ENCODE data around the gene SPEG. TPM values are rescaled to one million over a fixed set of nuclear protein-coding genes. Genes with fewer than 3 reads are reported as not detected.
A peak's percentile ranks its signal among the peaks of the same experiment; 100 is the strongest.

SPEG gene
- total and polyA plus RNA-seq, 2 of the 13 experiments (the other 11 are each of a cell fraction or from before 2014, with no cell fraction given), result 0.18 to 0.24 TPM

DNA sequence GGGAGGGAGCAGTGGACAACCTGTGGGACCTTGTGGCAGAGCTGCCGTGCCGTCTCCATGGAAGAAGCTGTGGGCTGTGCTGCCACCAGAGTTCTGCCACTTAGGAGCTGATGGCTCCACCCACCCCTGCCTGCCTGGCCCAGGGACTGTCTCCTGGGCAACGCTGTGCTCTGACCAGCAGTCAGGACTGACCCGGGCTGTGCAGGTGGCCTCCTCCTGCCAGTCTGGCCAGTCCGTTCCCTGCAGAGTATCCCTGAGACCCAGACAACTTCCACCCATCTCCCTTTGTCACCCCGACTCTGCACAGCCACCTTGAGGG, 92.4 kb downstream of the SPEG start:
- ATAC-seq, result peak; percentile 12
- H3K4me2 ChIP-seq (ENCODE audit: low read depth, low read length), result no peak overlapping the region
- no peak for FAIRE-seq

More for the DNA sequence above, 92.4 kb downstream of the SPEG start:
- peaks cover 29 to 93% of the 10 kb centered on the region in 2 experiments for H3K27me3 ChIP-seq (ENCODE audit: control insufficient read depth in 1 of 2, insufficient read depth in 2 of 2, low read length in 2 of 2)
- peaks cover 20% of the 10 kb centered on the region for H3K4me1 ChIP-seq (ENCODE audit: insufficient read depth, low read length)
- DNase-seq (ENCODE audit: low spot score), result no peak
- no peak overlapping the region for H3K9ac ChIP-seq (ENCODE audit: insufficient read depth, low read depth, low read length)
- no peak overlapping the region for H3K27ac ChIP-seq (ENCODE audit: extremely low read length, insufficient read depth, low read length)
- no peak overlapping the region for H3K4me3 ChIP-seq (replicated peaks in 1 of 3; ENCODE audit: insufficient read depth in 1 of 3, low read depth in 2 of 3, low read length in 3 of 3)
- TF ChIP-seq, protein P1, sequence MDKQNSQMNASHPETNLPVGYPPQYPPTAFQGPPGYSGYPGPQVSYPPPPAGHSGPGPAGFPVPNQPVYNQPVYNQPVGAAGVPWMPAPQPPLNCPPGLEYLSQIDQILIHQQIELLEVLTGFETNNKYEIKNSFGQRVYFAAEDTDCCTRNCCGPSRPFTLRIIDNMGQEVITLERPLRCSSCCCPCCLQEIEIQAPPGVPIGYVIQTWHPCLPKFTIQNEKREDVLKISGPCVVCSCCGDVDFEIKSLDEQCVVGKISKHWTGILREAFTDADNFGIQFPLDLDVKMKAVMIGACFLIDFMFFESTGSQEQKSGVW (CRISPR knock-in tag; IDR thresholded peaks at IDR 0.05; ENCODE audit: borderline replicate concordance), result no peak
- TF ChIP-seq HNF4A (CRISPR knock-in tag; IDR thresholded peaks at IDR 0.05), result 0 out of 2 replicates have a peak, but pooled peaks have one; percentile 7
- TF ChIP-seq HNRNPL (IDR thresholded peaks at IDR 0.05; ENCODE audit: low read depth, low read length), result 0 out of 2 replicates have a peak, but pooled peaks have one; percentile 52
- TF ChIP-seq, protein P2, sequence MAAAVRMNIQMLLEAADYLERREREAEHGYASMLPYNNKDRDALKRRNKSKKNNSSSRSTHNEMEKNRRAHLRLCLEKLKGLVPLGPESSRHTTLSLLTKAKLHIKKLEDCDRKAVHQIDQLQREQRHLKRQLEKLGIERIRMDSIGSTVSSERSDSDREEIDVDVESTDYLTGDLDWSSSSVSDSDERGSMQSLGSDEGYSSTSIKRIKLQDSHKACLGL (CRISPR knock-in tag; IDR thresholded peaks at IDR 0.05), result 0 out of 2 replicates have a peak, but pooled peaks have one; percentile 32
- TF ChIP-seq, protein P3, sequence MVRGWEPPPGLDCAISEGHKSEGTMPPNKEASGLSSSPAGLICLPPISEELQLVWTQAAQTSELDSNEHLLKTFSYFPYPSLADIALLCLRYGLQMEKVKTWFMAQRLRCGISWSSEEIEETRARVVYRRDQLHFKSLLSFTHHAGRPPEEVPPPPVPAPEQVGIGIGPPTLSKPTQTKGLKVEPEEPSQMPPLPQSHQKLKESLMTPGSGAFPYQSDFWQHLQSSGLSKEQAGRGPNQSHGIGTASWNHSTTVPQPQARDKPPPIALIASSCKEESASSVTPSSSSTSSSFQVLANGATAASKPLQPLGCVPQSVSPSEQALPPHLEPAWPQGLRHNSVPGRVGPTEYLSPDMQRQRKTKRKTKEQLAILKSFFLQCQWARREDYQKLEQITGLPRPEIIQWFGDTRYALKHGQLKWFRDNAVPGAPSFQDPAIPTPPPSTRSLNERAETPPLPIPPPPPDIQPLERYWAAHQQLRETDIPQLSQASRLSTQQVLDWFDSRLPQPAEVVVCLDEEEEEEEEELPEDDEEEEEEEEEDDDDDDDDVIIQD (CRISPR knock-in tag; IDR thresholded peaks at IDR 0.05; ENCODE audit: low read depth), result no peak
- TF ChIP-seq, protein P4, sequence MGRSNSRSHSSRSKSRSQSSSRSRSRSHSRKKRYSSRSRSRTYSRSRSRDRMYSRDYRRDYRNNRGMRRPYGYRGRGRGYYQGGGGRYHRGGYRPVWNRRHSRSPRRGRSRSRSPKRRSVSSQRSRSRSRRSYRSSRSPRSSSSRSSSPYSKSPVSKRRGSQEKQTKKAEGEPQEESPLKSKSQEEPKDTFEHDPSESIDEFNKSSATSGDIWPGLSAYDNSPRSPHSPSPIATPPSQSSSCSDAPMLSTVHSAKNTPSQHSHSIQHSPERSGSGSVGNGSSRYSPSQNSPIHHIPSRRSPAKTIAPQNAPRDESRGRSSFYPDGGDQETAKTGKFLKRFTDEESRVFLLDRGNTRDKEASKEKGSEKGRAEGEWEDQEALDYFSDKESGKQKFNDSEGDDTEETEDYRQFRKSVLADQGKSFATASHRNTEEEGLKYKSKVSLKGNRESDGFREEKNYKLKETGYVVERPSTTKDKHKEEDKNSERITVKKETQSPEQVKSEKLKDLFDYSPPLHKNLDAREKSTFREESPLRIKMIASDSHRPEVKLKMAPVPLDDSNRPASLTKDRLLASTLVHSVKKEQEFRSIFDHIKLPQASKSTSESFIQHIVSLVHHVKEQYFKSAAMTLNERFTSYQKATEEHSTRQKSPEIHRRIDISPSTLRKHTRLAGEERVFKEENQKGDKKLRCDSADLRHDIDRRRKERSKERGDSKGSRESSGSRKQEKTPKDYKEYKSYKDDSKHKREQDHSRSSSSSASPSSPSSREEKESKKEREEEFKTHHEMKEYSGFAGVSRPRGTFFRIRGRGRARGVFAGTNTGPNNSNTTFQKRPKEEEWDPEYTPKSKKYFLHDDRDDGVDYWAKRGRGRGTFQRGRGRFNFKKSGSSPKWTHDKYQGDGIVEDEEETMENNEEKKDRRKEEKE (IDR thresholded peaks at IDR 0.05), result no peak
- no peak for TF ChIP-seq ZNF234 (CRISPR knock-in tag; conservative IDR thresholded peaks at IDR 0.05)
- no peak for TF ChIP-seq ZNF510 (CRISPR knock-in tag; IDR thresholded peaks at IDR 0.05; ENCODE audit: low read depth)
- no peak for TF ChIP-seq NCOA5 (CRISPR knock-in tag; IDR thresholded peaks at IDR 0.05)
- no peak for TF ChIP-seq MTA3 (CRISPR knock-in tag; IDR thresholded peaks at IDR 0.05)
- no peak for TF ChIP-seq HDAC6 (IDR thresholded peaks at IDR 0.05; ENCODE audit: low read depth, low read length)
- no peak for TF ChIP-seq NCOA1 (CRISPR knock-in tag; IDR thresholded peaks at IDR 0.05)
- BruUV-seq (replicated peaks), result no TSS peak
- in situ Hi-C loops (cut with HindIII; ENCODE audit: extremely low pct_ligation_motif_present, low pct_unique_long_range_greater_than_20kb) (loop anchor here (10.0 kb wide), 1 partner anchor 52 kb away; no protein-coding TSS in a partner anchor), intact Hi-C loops (cut with micrococcal nuclease; ENCODE audit: unreplicated experiment) (no loop called here)
- no peaks in the 10 kb centered on the region for H3K36me3 ChIP-seq (replicated peaks in 1 of 2; ENCODE audit: control insufficient read depth in 1 of 2, insufficient read depth in 2 of 2, low read length in 2 of 2)
- no peaks in the 10 kb centered on the region for H4K20me1 ChIP-seq (ENCODE audit: insufficient read depth, low read length)
- no peaks in the 10 kb centered on the region for H3K79me2 ChIP-seq (ENCODE audit: insufficient read depth, low read length)
- H3K9me3 ChIP-seq (ENCODE audit: low read length), result no peaks in the 10 kb centered on the region
- CTCF ChIA-PET (ENCODE audit: low intra/inter-chr PET ratio, low total read pairs), result no interaction called here
- POLR2A ChIA-PET, result interaction anchor here (0.7 to 1.5 kb wide), 3 partner anchors 17 to 139 kb away, joined by 3 to 5 read pairs (median 3); partner anchors contain the start of gene DNPEP
- no peak overlapping the region for H2AFZ ChIP-seq (ENCODE audit: low read length)
- WGBS (ENCODE audit: low lambda C conversion rate), result 0% methylated on average over 6 of the region's 6 CpGs
